AG04449 (cell line): ENCODE measurements around the gene GLRA3.

Experiments
- CTCF ChIA-PET: fragments of 350-600 bp; formaldehyde crosslinking; extraction: SDS; loops from one replicate; lab custom pipeline; 2021; ENCODE audit warnings: antibody characterized with exemption; lab: Yijun Ruan, JAX
- POLR2A ChIA-PET: fragments of 400-600, 350-600 bp; formaldehyde crosslinking; extraction: SDS; loops from one replicate; lab custom pipeline; 2020; ENCODE audit warnings: antibody characterized with exemption, inconsistent platforms; lab: Yijun Ruan, JAX
- DNase-seq: peaks from one replicate; pipeline ENCODE4 v3.0.0-alpha.2; 2010; ENCODE audit warnings: low read depth, low spot score
- H3K4me3 ChIP-seq: 2 replicates; pipeline ENCODE4 v1.5.1; 2011; ENCODE audit warnings: low read depth, mild to moderate bottlenecking, control low read depth, low read length
- TF ChIP-seq, protein P1 (sequence below): IDR thresholded peaks from one replicate; pipeline ENCODE4 v1.5.1; 2011; ENCODE audit warnings: mild to moderate bottlenecking, moderate library complexity, low read length, control low read depth, inconsistent platforms; ENCODE audit not compliant: insufficient read depth; ENCODE audit errors: missing control alignments

GLRA3 gene

GRCh38 chr4:174834477-174834876 is 5.4 kb upstream of the GLRA3 start:
- POLR2A ChIA-PET: no interaction called here
- CTCF ChIA-PET: no interaction called here
- no peak for DNase-seq
- H3K4me3 ChIP-seq: no peak overlapping the region
- TF ChIP-seq, protein P1, sequence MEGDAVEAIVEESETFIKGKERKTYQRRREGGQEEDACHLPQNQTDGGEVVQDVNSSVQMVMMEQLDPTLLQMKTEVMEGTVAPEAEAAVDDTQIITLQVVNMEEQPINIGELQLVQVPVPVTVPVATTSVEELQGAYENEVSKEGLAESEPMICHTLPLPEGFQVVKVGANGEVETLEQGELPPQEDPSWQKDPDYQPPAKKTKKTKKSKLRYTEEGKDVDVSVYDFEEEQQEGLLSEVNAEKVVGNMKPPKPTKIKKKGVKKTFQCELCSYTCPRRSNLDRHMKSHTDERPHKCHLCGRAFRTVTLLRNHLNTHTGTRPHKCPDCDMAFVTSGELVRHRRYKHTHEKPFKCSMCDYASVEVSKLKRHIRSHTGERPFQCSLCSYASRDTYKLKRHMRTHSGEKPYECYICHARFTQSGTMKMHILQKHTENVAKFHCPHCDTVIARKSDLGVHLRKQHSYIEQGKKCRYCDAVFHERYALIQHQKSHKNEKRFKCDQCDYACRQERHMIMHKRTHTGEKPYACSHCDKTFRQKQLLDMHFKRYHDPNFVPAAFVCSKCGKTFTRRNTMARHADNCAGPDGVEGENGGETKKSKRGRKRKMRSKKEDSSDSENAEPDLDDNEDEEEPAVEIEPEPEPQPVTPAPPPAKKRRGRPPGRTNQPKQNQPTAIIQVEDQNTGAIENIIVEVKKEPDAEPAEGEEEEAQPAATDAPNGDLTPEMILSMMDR: no peak

GRCh38 chr4:174826660-174827059 is 2.4 kb downstream of the GLRA3 start:
- H3K4me3 ChIP-seq: no peak overlapping the region
- DNase-seq: no peak
- ChIA-PET CTCF (interaction anchor here (1.5 kb wide), 1 partner anchor 711 kb away, joined by 5 read pairs; no protein-coding TSS in a partner anchor), POLR2A (no interaction called here)
- TF ChIP-seq, protein P1: no peak

GRCh38 chr4:174815282-174815681 is 13.8 kb downstream of the GLRA3 start:
- TF ChIP-seq, protein P1: no peak
- DNase-seq: no peak
- CTCF ChIA-PET: no interaction called here
- no peak overlapping the region for H3K4me3 ChIP-seq
- POLR2A ChIA-PET: no interaction called here

- H3K4me3 ChIP-seq: no peak overlapping the region
- POLR2A ChIA-PET: no interaction called here
- TF ChIP-seq, protein P1: no peak
- DNase-seq: no peak
- CTCF ChIA-PET: no interaction called here
Observed at GRCh38 chr4:174813292-174813691, 15.8 kb downstream of the GLRA3 start.

DNA sequence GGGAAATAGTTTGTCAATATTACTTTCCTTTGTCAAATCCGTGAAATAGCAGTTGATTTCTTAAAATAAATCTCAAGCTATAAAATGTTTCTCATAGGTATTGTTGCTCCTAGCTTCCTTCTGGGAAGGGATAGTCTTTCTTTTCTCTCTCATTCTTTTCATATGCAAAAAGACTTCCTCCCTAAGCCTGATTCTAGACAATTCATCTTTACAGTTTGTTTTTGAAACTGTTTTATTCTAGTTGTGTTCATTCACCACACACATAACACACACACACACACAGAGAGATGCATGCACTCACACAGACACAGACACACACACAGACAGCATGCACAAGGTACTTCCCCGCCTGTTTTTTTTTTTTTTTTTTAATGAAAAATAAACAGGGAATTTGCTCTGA is 18.2 kb downstream of the GLRA3 start:
- H3K4me3 ChIP-seq: no peak overlapping the region
- TF ChIP-seq, protein P1: no peak
- CTCF ChIA-PET: no interaction called here
- DNase-seq: no peak
- POLR2A ChIA-PET: no interaction called here

- TF ChIP-seq, protein P1: no peak
- ChIA-PET POLR2A (no interaction called here), CTCF (no interaction called here)
- no peak overlapping the region for H3K4me3 ChIP-seq
- DNase-seq: no peak
Observed at GRCh38 chr4:174808836-174809235, 20.2 kb downstream of the GLRA3 start.
